ENCODE results near the gene SH2B2.
"Not testable (repeated sequence)": the region's sequence is repeated elsewhere in the genome, so short reads cannot be mapped to it uniquely, and the experiment has no call there.

SH2B2 gene

GRCh38 chr7:102327183-102327582 is 40.5 kb downstream of the SH2B2 start:
- FAIRE-seq, result not testable (repeated sequence)

GRCh38 chr7:102328863-102329262 is 42.2 kb downstream of the SH2B2 start:
- not testable (repeated sequence) for DNase-seq (ENCODE audit: insufficient read length, low spot score); FAIRE-seq

More at GRCh38 chr7:102327183-102327582, 40.5 kb downstream of the SH2B2 start:
- DNase-seq (ENCODE audit: insufficient read length, low spot score), result not testable (repeated sequence)

GRCh38 chr7:102329366-102329765 is 42.7 kb downstream of the SH2B2 start:
- not testable (repeated sequence) for FAIRE-seq

GRCh38 chr7:102330666-102331460 is 44.2 kb downstream of the SH2B2 start:
- FAIRE-seq; DNase-seq (ENCODE audit: insufficient read length, low spot score): not testable (repeated sequence)

More at GRCh38 chr7:102329366-102329765, 42.7 kb downstream of the SH2B2 start:
- not testable (repeated sequence) for DNase-seq (ENCODE audit: insufficient read length, low spot score)

- DNase-seq (ENCODE audit: insufficient read length, low spot score); FAIRE-seq: not testable (repeated sequence)
Measured at GRCh38 chr7:102335574-102335973, 48.9 kb downstream of the SH2B2 start.

- DNase-seq (ENCODE audit: insufficient read length, low spot score); FAIRE-seq: not testable (repeated sequence)
Measured at GRCh38 chr7:102337002-102337401, 50.3 kb downstream of the SH2B2 start.

- not testable (repeated sequence) for FAIRE-seq
Measured at GRCh38 chr7:102337420-102337819, 50.8 kb downstream of the SH2B2 start.

GRCh38 chr7:102340599-102341368 is 54.1 kb downstream of the SH2B2 start:
- not testable (repeated sequence) for FAIRE-seq; DNase-seq (ENCODE audit: insufficient read length, low spot score)

More at GRCh38 chr7:102337420-102337819, 50.8 kb downstream of the SH2B2 start:
- DNase-seq (ENCODE audit: insufficient read length, low spot score), result not testable (repeated sequence)

GRCh38 chr7:102346983-102347382 is 60.3 kb downstream of the SH2B2 start:
- not testable (repeated sequence) for DNase-seq (ENCODE audit: insufficient read length, low spot score); FAIRE-seq

GRCh38 chr7:102356344-102356743 is 69.7 kb downstream of the SH2B2 start, which contains the start of gene SPDYE6:
SPDYE6 (minus strand) TSS chr7:102356444; CDS start chr7:102356023, 421 bp downstream.
- not testable (repeated sequence) for DNase-seq (ENCODE audit: insufficient read length, low spot score)

GRCh38 chr7:102363549-102364393 is 77.1 kb downstream of the SH2B2 start:
- DNase-seq (ENCODE audit: insufficient read length, low spot score), result peak; percentile 70
- not testable (repeated sequence) for FAIRE-seq

More at GRCh38 chr7:102356344-102356743, 69.7 kb downstream of the SH2B2 start, which contains the start of gene SPDYE6:
- FAIRE-seq, result not testable (repeated sequence)

- not testable (repeated sequence) for FAIRE-seq; DNase-seq (ENCODE audit: insufficient read length, low spot score)
Measured at GRCh38 chr7:102364394-102364886, 77.8 kb downstream of the SH2B2 start.

- not testable (repeated sequence) for DNase-seq (ENCODE audit: insufficient read length, low spot score); FAIRE-seq
Measured at GRCh38 chr7:102365390-102365789, 78.7 kb downstream of the SH2B2 start.

- not testable (repeated sequence) for DNase-seq (ENCODE audit: insufficient read length, low spot score); FAIRE-seq
Measured at GRCh38 chr7:102370038-102370437, 83.4 kb downstream of the SH2B2 start.
